RWPE2 (cell line): Measurements from ENCODE around the gene SAG.
"Not testable (repeated sequence)": the region's sequence is repeated elsewhere in the genome, so short reads cannot be mapped to it uniquely, and the experiment has no call there.

Experiments used
- ATAC-seq: fragments of 200-7000 bp; cut with Tn5 transposase; 3 replicates; pipeline ENCODE4 v1.9.1; 2021; ENCODE audit warnings: low read depth
- DNase-seq: peaks from one replicate; pipeline ENCODE4 v3.0.0-alpha.2; 2020; ENCODE audit warnings: low spot score
- H3K27ac ChIP-seq: fragments of 450-650 bp; 2 replicates; pipeline ENCODE4 v1.5.1; 2017; ENCODE audit warnings: mild to moderate bottlenecking; ENCODE audit not compliant: poor library complexity, severe bottlenecking
- H3K27me3 ChIP-seq: fragments of 250-450 bp; sonication (Bioruptor Pico); 2 replicates; pipeline ENCODE4 v1.5.1; 2021; ENCODE audit warnings: mild to moderate bottlenecking, moderate library complexity; ENCODE audit not compliant: insufficient read depth, poor library complexity, severe bottlenecking
- H3K36me3 ChIP-seq: fragments of 250-450 bp; sonication (Bioruptor Pico); 2 replicates; pipeline ENCODE4 v1.5.1; 2020; ENCODE audit warnings: low read depth, mild to moderate bottlenecking, moderate library complexity
- H3K4me1 ChIP-seq: fragments of 250-450 bp; sonication (Bioruptor Pico); 2 replicates; pipeline ENCODE4 v1.5.1; 2021; ENCODE audit warnings: mild to moderate bottlenecking, moderate library complexity; ENCODE audit not compliant: insufficient read depth, poor library complexity, severe bottlenecking
- H3K4me3 ChIP-seq: fragments of 250-450 bp; sonication (Bioruptor Pico); 2 replicates; pipeline ENCODE4 v1.5.1; 2021; ENCODE audit warnings: mild to moderate bottlenecking, moderate library complexity; ENCODE audit not compliant: severe bottlenecking
- H3K9me3 ChIP-seq: fragments of 250-450 bp; sonication (Bioruptor Pico); 2 replicates; pipeline ENCODE4 v1.5.1; 2021; ENCODE audit warnings: mild to moderate bottlenecking, moderate library complexity; ENCODE audit not compliant: severe bottlenecking
- CTCF ChIP-seq: fragments of 450-650 bp; IDR thresholded peaks from one replicate; pipeline ENCODE4 v1.5.1; 2017; ENCODE audit warnings: mild to moderate bottlenecking, moderate library complexity; ENCODE audit not compliant: poor library complexity, severe bottlenecking

Gene SAG

DNA sequence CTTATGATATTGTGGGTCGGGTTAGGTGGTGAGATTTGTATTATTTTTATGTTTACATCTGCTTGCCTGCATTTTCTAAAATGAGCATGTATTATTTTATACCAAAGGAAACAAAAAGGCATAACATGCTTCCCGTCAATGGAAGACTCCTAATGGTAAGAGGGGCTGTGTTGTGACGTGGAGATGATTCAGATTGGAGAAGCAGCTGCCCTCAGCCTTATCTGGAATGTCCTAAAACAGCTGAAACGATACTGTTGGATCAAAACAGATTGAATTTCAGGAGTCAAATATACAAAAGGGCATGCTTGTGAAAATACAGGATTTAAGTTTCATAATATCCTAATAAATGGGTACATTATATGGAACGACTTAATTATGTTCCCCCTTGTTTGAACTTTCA is 65.7 kb downstream of the SAG start:
- no peak for DNase-seq
- no peaks in the 10 kb centered on the region for H3K4me1 ChIP-seq
- H3K4me3 ChIP-seq: no peak overlapping the region
- H3K9me3 ChIP-seq: no peaks in the 10 kb centered on the region
- no peaks in the 10 kb centered on the region for H3K27me3 ChIP-seq
- TF ChIP-seq CTCF: no peak
- peaks cover 15% of the 10 kb centered on the region for H3K36me3 ChIP-seq
- ATAC-seq: no peak
- no peak overlapping the region for H3K27ac ChIP-seq

GRCh38 chr2:233374776-233375175 is 67.2 kb downstream of the SAG start:
- not testable (repeated sequence) for ATAC-seq, H3K27ac ChIP-seq, H3K4me1 ChIP-seq

DNA sequence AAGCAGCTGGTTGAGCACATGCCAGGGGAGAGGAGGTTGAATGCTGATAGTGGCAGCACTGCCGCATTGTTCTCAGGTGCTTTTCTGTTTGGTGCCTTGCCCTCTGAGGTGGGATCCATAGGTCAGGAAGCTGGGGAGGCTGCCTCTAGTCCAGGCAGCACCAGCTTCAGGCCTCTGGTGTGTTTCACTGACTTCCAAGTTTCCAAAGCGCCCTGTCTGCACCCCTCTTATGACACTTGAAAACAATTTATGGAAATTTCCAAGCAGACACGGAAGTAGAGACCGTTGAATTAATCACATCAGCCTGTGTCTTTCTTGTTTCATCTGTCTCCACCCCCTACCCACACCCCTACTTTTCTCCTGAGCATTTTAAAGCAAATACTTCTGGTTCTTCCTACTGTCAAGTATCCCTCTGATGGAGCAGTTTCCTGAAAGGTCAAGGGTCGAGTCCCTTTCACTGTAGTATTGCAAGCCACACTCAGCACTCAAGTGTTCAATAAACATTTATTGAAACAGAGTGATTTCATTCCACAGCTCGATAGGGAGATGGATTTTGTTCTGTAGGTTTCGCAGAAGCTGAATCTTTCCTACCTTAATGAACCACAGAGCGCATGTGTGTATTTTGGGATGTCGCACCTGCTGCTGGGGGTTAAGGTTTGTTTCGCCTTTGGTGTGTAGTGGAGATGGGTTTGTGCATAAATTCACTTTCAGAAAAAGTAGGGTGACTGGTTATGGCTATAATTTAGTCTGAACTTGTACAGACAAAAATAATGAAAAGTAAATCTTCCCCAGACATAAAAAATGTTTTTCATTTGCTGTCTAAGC is 68.1 kb downstream of the SAG start:
- DNase-seq: no peak
- TF ChIP-seq CTCF: no peak
- no peaks in the 10 kb centered on the region for H3K27me3 ChIP-seq
- peaks cover 15% of the 10 kb centered on the region for H3K36me3 ChIP-seq
- H3K9me3 ChIP-seq: no peaks in the 10 kb centered on the region
- H3K27ac ChIP-seq: no peak overlapping the region
- H3K4me1 ChIP-seq: no peaks in the 10 kb centered on the region
- ATAC-seq: no peak
- no peak overlapping the region for H3K4me3 ChIP-seq

More at GRCh38 chr2:233374776-233375175, 67.2 kb downstream of the SAG start:
- not testable (repeated sequence) for H3K4me3 ChIP-seq, DNase-seq, H3K9me3 ChIP-seq, H3K27me3 ChIP-seq
- peaks cover 15% of the 10 kb centered on the region for H3K36me3 ChIP-seq

- Histone ChIP-seq H3K27me3 (no peaks in the 10 kb centered on the region), H3K36me3 (no peaks in the 10 kb centered on the region), H3K4me3 (no peak overlapping the region), H3K27ac (no peak overlapping the region), H3K4me1 (peaks cover under 1% of the 10 kb centered on the region), H3K9me3 (no peaks in the 10 kb centered on the region)
- no peak for TF ChIP-seq CTCF
- no peak for DNase-seq
- ATAC-seq: no peak
Observed at GRCh38 chr2:233379034-233379433, 71.4 kb downstream of the SAG start.

GRCh38 chr2:233379441-233379840 is 71.8 kb downstream of the SAG start:
- ATAC-seq (no peak), DNase-seq (no peak)
- Histone ChIP-seq H3K4me3 (no peak overlapping the region), H3K4me1 (peaks cover 5% of the 10 kb centered on the region), H3K9me3 (no peaks in the 10 kb centered on the region), H3K36me3 (no peaks in the 10 kb centered on the region), H3K27ac (no peak overlapping the region), H3K27me3 (no peaks in the 10 kb centered on the region)
- no peak for TF ChIP-seq CTCF
